OCI-M2 (cell line): ENCODE results near the gene SLC39A2.
"Not testable (repeated sequence)": the region's sequence is repeated elsewhere in the genome, so short reads cannot be mapped to it uniquely, and the experiment has no call there.

Source experiments
- DNase-seq: peaks from one replicate; lab custom pipeline; 2025; ENCODE audit not compliant: unreplicated experiment; lab: John Stamatoyannopoulos, UW

The SLC39A2 gene, protein sequence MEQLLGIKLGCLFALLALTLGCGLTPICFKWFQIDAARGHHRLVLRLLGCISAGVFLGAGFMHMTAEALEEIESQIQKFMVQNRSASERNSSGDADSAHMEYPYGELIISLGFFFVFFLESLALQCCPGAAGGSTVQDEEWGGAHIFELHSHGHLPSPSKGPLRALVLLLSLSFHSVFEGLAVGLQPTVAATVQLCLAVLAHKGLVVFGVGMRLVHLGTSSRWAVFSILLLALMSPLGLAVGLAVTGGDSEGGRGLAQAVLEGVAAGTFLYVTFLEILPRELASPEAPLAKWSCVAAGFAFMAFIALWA

DNA sequence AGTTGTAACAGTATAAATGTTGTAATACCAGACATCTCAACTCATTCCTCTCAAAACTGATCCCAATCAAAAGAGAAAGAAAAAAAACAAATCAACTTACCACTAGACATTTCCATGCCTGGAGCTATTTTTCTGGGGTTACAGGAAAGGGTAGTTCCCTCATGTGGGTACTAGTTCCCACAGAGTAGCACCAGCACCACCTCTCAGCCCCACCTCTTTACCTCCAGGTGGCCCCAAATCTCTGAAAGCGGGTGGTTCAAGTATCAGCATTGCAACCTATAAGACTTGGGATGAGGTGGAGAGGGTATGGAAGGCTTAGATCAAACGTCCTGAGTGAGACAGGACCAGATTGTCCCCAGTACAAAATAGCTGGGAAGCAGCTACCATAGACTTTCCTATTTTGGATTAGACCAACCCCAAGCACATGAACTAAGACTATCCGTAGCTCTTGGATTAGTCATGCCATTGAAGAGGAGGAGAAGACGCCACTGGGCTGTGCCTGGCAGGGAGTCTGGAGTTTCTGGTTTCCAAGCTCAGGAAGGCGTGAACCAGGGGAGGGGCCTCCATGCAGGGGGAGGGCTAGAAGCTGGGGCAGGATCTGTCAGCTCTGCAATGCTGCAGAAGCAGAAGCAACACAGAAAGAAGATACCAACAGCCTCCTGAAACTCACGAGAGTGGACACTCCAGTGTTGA lies at the start of gene SLC39A2:
SLC39A2 (plus strand) TSS at position 620 of the 693 bp plus-strand sequence. CDS start 154 bp downstream, outside the sequence.
- DNase-seq: no peak

DNA sequence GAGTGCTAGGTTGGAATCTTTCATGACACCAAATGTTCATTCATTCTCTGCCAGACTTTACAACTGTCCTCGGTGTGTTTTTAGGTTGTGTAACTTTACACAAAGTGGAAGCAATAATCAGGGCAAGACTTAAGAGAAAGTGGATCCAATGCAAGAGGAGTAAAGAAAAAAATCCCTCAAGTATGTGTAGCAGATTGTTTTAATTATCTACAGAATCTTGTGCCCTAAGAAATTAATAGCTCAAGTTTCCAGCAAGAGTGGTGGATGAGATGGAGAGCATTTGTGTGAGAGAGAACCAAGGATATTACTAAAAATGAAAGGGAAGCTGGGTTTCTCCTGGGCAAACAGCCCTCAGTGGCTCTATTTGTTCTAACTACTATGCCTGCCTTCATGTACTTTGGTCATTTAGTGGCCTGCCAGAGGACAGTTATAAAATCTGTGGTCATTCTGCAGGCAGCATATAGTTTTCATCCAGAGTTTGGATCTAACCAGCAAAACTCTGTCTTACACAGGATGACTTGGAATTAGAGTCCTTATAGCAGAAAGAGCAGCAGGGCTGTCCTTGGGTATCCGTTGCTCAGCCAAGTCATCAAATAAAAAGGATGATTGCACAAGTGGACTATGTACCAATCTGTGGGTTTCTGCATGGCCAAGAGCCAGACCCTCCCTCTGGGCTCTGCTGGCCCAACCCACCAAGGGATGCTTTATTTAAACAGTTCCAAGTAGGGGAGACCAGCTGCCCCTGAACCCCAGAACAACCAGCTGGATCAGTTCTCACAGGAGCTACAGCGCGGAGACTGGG lies 44.2 kb upstream of the SLC39A2 start, which contains the start of gene RNASE2:
RNASE2 (plus strand) TSS at position 752 of the 802 bp plus-strand sequence. CDS start 285 bp downstream, outside the sequence.
- DNase-seq: not testable (repeated sequence)

DNA sequence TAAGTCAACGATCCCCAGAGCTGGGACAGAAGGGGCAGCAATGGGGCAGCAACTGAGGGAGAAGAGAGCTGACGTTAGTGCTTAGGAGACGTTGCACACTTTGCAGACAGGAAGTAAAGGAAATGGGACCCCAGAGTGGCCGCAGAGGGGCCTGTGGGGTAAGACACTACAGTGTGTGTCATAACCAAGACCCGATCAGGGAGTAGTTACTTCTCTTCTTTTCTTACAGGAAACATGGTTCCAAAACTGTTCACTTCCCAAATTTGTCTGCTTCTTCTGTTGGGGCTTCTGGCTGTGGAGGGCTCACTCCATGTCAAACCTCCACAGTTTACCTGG lies 43.6 kb upstream of the SLC39A2 start:
- DNase-seq: not testable (repeated sequence)

DNA sequence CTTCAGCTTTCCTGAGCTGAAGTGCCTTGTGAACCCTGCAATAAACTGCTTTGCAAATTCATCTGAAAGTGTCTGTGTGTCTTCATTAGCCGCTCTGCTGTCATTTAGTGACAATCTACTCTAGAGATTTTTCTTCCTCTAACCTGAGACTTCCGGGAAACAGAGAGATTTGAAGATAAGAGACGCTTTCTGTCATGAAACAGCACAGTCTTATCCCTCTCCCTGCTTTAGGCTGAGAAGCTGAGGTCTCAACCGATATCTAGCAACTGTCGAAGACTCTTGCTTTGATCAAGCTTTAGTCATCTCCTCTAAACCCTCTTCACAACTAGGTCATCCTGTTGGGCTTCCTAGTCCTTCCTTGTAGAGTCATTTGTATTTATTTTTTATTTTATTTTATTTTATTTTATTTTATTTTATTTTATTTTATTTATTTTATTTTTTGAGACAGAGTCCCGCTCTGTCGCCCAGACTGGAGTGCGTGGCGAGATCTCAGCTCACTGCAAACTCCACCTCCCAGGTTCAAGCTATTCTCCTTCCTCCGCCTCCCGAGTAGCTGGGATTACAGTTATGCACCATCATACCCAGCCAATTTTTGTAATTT lies 42.6 kb upstream of the SLC39A2 start:
- DNase-seq: no peak

DNA sequence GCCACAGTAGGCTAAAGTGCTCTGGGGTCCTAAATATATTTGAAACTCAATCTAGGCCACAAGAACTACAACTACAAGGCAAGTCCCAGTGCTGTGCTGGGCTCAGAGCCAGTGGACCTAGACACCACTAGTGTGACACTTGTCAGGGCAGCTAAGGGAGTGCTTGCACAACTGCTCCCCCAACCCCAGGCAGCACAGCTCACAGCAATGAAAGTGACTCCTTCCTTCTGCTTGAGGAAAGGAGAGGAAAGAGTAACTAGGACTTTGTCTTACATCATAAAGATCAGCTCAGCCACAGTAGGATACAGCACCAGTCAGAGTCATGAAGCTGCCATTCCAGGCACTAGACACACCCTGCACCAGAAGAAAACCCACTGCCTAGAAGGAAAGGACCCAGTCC lies 40.1 kb upstream of the SLC39A2 start:
- DNase-seq: not testable (repeated sequence)

DNA sequence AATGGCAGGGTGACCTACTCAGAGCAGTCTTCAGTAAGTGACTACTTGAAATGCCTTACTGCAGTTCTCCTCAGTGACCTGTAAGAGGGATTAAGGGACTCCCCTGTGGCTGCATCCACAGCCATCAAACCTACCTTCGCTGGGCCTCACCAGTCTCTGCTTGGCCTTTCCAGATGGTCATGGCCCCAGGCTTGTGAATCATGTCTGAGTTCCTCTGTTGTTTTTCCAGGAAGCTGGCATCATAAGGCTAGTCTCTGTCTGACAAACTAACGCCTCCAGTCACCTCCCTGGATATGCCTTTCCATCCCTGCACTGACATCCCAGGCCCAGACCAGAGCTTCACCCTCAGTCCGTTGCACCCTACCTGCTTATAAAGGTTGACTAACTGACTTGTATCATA lies 29.8 kb upstream of the SLC39A2 start:
- DNase-seq: no peak

DNA sequence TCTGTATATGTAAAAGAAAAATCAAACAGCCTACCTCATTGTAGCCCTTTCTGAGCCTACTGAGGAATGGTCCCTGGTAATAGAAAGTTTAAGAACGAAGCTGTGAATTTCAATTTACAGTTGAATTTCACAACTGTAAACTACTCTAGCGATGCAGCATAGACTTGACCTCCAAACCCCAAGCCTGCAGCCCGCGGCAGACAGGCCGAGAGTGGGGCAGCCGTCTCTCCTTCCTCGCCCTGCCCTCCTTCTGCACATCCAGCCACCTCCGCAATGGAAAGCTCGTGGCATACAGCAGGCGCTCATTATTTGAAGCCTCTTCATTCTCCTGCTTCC lies 28.5 kb upstream of the SLC39A2 start:
- DNase-seq: no peak

DNA sequence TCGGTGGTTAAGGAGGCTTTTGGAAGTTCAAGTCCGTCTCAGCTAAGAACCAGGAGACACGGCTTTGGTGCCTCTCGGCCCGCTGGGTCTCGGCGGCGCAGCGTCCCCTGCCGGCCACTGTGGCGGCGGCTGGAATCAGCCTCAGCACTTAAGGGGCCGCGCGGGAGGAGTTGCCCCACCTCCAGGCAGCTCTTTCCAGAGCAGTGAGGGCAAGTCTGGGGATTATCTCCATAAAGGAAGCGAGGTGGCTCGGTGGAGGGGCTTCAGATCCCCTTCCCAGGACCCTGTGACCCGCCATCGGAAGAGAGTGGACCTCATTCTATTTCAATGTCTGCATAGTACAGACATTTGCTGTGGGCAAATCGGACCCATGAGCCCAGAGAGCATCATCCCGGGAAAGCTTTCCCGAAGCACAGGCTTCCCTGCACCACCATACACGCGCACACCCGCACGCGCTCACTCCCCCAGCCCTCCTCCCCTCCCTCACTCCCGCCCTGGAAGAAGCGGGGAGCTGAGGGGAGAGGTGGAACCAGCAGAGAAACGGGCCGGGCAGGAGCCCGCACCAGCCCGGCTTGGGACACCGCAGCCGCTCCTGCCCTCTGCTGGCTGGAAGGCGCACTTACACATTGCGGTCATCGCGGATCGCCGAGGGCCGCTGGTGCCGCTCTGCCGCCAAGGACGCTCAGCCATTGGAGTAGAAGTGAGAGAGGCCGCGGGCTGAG lies 27.9 kb upstream of the SLC39A2 start:
- DNase-seq: peak; percentile 69

DNA sequence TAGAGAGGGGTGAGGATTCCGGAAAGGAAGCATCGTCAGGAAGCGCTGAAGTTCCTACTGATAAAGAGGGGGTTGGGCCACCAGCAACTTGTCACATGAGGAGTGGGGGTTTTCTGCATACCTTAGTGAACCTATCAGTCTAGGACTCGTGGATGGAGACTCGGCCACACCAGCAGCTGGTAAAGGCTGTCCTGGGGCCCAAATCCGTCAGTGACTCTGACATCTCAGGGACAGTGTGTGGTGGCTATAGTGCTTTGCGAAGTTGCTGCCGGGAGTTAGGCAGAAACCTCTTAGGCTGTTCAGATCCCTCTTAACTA lies 27.4 kb upstream of the SLC39A2 start:
- DNase-seq: no peak

DNA sequence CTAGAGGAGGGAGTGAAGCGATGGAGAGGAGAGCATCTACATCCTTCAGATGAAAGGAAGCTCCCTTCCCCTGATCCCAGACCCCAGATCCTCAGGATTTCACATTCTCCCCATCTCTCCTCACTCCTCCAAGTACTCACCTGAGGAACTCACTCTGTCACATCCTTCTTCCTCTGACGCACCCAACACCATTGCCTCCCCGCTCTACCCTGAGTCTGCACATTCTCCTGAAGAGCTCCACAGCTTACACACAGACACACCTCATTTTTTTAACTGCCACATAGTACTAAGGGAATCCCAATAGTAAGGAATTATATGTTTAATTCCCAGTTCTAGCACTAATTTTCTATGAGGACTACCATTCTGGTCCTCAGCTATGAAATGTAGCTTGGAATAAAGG lies 25.6 kb upstream of the SLC39A2 start:
- no peak for DNase-seq

DNA sequence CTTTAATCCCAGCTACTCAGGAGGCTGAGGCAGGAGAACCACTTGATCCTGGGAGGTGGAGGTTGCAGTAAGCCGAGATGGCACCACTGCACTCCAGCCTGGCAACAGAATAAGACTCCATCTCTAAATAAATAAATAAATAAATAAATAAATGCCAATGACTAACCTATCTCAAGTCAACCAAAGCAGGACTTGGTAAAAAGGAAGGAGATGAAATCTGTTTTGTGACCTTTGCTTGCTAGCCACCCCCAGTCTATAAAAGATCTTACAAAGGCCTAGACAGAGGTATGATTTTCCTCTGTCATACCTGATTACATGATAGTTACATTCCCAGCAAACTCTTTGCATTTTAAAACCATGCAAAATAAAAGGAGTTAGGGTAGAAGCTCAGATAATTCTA lies 22.8 kb upstream of the SLC39A2 start:
- DNase-seq: no peak

DNA sequence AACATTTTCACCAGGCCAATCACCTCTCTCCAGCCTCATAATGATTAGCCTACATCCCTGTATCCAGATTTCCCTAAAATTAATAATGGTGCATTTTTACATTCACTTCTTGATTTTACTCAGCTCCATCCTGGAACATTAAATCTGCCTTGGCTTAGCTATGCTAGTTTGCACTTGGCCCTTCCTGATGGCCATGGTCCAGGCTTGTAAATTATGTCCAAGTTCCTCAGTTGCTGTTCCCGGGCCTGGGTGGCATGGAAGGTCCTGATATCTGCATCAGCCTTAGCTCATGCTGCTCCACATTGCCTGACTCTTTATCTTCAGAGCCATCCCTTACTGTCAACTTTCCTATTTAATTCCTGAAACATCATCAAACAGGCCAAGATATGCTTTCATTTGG lies 20.4 kb upstream of the SLC39A2 start:
- no peak for DNase-seq

DNA sequence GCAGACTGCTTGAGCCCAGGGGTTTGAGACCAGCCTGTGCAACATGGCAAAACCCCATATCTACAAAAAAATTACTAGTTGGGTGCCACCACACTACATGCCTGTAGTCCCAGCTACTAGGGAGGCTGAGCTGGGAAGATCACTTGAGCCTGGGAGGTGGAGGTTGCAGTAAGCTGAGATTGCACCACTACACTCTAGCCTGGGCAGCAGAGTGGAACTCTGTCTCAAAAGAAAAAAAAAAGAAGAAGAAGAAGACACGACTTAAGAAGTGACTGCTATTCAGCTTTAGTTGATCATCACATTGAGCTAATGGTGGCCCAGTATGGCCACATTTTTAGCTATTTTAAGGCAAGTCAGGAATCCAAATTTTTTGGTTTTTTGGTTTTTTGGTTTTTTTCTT lies 18.2 kb upstream of the SLC39A2 start:
- no peak for DNase-seq

DNA sequence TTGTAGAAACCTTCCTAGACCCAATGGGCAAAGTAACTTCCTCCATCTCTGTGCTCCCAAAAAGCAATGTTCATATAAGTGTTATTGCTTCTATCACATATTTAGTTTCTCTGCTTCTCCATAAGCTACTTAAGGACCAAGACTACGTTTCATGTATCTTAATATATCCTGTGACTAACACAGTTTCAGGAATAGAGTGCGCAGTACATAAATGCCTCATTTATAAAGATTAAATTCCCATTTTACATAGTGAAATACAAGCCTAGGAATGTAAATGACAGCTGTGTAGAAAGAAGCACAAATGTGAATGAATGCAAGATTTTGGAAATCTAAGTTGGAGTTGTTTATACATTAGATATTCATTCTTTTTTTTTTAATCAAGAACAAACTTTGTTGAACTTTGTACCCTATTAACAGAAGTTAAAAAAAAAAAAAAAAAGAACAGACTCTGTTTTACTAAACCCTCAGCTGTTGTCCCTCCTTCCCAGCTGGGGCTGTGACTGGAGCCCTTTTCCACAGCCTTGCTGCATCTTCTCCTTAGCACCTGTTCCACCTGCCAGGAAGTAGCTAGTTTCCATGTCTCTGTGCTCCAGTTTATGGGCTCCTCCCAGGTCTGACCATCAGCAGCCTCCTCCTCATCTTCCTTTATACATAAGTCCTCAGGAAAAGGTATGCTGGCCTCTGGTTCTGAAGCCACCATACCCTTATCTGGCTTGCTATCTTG lies 16.3 kb upstream of the SLC39A2 start:
- DNase-seq: no peak

DNA sequence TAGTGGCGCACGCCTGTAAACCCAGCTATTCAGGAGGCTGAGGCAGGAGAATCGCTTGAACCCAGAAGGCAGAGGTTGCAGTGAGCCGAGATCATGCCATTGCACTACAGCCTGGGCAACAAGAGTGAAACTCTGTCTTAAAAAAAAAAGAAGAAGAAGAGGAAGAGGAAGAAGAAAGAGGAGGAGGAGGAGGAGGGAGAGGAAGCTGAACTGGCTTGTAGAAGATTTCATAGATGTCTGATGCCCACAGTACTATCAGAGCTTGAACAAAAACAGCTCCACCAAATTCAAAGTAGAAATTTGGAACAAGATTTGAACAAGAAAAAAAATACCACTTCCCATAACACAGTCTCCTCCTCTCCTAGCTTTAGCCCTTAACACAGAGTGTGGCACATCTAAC lies 13.4 kb upstream of the SLC39A2 start:
- not testable (repeated sequence) for DNase-seq

DNA sequence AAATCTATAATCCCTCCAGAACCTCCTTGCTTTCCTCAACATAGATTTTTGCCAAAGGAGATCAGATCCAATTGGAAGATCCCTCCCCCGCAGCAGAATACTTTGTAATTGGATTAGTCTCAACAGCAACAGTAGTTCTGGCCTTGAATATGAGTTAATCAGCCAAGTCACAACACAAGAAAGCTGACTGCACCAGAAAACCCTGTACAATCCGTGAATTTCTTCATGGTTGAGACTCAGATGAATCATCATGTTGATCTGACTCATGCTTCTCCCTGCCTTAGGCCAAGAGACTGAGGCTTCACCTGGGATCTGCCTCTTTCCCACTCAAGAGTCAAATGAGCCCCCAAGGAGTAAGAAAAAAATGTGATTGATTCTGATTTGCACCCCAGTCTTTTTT lies 12.3 kb upstream of the SLC39A2 start:
- no peak for DNase-seq

DNA sequence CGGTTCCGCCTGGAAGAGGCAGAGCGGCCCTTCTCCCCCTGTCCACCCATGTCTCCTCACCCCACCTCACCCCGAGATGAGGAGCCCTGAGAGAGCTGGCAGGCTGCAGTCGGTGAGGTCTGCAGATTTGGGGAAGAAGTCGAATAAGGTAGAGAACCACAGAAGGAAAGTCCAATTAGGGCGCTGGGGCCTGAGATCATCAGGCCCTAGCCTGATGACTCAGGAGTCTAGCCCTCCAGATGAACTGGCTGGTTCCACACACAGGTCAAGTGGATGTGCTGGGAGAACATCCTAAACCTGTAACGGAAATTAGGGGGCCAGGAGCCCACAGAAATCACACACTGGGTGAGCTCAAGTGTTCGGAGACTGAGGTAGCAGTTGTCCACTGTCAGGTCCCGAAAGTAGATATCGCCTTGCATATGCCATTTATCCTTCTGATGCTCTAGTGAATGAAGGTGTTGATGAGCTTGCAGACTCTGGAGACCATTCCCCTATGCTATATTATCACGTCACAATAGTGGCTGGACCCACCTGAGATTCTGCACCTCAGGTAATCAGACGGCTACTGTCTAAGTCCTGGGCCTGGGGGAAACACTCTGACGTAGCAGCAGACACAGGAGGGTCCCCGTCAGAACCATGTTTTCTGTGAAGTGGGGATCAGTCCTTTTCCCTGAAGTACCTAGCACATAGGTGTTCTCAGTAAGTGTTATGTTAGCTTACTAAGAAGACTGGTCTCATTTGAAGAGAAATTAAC lies 10.2 kb upstream of the SLC39A2 start:
- DNase-seq: no peak

DNA sequence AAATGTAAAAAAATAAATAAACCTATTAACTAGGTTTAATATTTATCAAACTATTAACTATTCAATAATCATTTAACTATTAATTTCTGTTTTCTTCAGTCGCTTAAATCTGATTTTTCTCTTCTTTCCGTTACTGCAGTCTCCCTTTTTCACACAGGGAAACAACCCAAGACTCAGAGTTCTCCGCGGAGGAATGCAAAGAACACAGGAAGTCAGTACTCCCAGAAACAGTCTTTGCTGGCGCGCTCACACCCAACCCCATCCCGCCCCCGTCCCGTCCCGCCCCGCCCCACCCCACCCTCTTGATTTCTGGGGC lies 9.7 kb upstream of the SLC39A2 start:
- no peak for DNase-seq

DNA sequence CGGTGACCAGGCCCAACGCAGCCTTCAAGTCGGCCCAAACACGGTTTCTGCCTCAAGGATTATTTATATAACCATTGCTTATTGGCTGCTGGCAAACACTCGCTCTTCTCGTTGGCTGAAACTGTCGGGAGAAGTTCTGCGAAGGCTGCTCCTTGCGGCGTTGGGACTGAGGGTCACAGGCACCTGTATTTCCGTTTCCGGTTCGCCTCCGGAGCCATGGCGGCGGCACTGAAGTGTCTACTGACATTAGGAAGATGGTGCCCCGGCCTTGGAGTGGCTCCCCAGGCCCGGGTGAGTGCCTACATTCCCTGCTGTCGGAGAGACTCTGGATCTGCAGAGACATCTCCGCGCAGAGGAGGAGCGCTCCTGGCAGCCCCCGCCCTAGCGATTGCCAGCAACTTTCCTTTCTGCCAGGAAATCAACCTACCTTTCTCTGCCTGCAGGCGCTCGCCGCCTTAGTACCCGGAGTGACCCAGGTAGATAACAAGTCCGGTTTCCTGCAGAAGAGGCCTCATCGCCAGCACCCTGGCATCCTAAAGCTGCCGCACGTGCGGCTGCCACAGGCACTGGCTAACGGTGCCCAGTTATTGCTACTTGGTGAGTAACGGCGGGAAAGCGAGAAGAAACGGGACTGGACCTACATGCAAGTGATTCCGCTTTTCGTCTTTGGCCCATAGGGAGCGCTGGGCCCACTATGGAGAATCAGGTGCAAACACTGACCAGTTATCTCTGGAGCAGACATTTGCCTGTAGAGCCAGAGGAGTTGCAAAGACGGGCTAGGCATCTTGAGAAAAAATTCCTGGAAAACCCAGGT lies 9.1 kb upstream of the SLC39A2 start, which contains the start of gene METTL17:
METTL17 (plus strand) TSS at position 194 of the 814 bp plus-strand sequence; CDS start at position 217, 23 bp downstream.
- peak; percentile 89 for DNase-seq
